Panc1 (cell line): ENCODE measurements around the gene RANBP1. TPM values are rescaled to one million over a fixed set of nuclear protein-coding genes. Genes with fewer than 3 reads are reported as not detected.

Experiments used
- ATAC-seq: fragments of 200-7000 bp; cut with Tn5 transposase; 2 replicates; pipeline ENCODE4 v1.9.1; 2020; ENCODE audit warnings: mild to moderate bottlenecking, moderate library complexity
- BruUV-seq: library from RNA; stranded (reverse); fragments of 400-500 nt; replicated peaks from 2 replicates; lab custom pipeline; 2021; lab: Mats Ljungman, UMichigan
- CTCF ChIA-PET: fragments of 300-600 bp; sonication (Branson Sonifier 250); formaldehyde crosslinking; loops from one replicate; lab custom pipeline; 2022; ENCODE audit warnings: antibody characterized with exemption; lab: Charles Lee
- POLR2A ChIA-PET: fragments of 300-600 bp; sonication (Branson Sonifier 250); formaldehyde crosslinking; loops from one replicate; lab custom pipeline; 2022; ENCODE audit warnings: antibody characterized with exemption; lab: Charles Lee
- DNase-seq: peaks from one replicate; pipeline ENCODE4 v3.0.0-alpha.2; 2010; ENCODE audit warnings: low read depth, low spot score
- H3K27ac ChIP-seq: 2 replicates; pipeline ENCODE4 v1.5.1; 2011; ENCODE audit warnings: mild to moderate bottlenecking, low read length, inconsistent platforms
- H3K27me3 ChIP-seq: fragments of 200-500 bp; sonication (Bioruptor generic); 2 replicates; pipeline ENCODE4 v1.6.0; 2014; ENCODE audit warnings: low read length, inconsistent platforms; ENCODE audit not compliant: control insufficient read depth, insufficient read depth
- H3K36me3 ChIP-seq: fragments of 200-500 bp; sonication (Bioruptor generic); 2 replicates; pipeline ENCODE4 v1.5.1; 2014; ENCODE audit warnings: inconsistent platforms, mild to moderate bottlenecking, low read length, moderate library complexity; ENCODE audit not compliant: control insufficient read depth, insufficient read depth
- H3K4me1 ChIP-seq: 2 replicates; pipeline ENCODE4 v1.5.1; 2011; ENCODE audit warnings: inconsistent platforms, mild to moderate bottlenecking, low read length, moderate library complexity; ENCODE audit not compliant: control insufficient read depth, insufficient read depth
- H3K4me3 ChIP-seq, 2 experiments: 2 replicates each; pipeline ENCODE4 v1.5.1; 2011 to 2012; ENCODE audit warnings: low read depth in 2 of 2, low read length in 2 of 2, mild to moderate bottlenecking in 2 of 2, inconsistent platforms in 1 of 2, moderate library complexity in 1 of 2
- H3K9me3 ChIP-seq: fragments of 200-500 bp; sonication (Bioruptor generic); 2 replicates; pipeline ENCODE4 v1.5.1; 2014; ENCODE audit warnings: low read depth, mild to moderate bottlenecking, inconsistent platforms, low read length, moderate library complexity; ENCODE audit not compliant: control insufficient read depth, insufficient read depth
- CTCF ChIP-seq: fragments of 450-650 bp; IDR thresholded peaks from 2 replicates; pipeline ENCODE4 v1.5.1; 2017; ENCODE audit warnings: mild to moderate bottlenecking
- POLR2AphosphoS5 ChIP-seq: IDR thresholded peaks from 2 replicates; pipeline ENCODE4 v1.6.1; 2012; ENCODE audit warnings: mild to moderate bottlenecking, low read depth, low read length, moderate library complexity
- REST ChIP-seq, 2 experiments: IDR thresholded peaks; 2 replicates each; pipeline ENCODE4 v1.6.1; 2011 to 2012; ENCODE audit warnings: low read depth in 2 of 2, control low read depth in 1 of 2, low read length in 1 of 2, mild to moderate bottlenecking in 1 of 2, moderate library complexity in 1 of 2; ENCODE audit not compliant: insufficient read depth in 1 of 2
- SIN3A ChIP-seq: IDR thresholded peaks from 2 replicates; pipeline ENCODE4 v1.6.1; 2012; ENCODE audit warnings: low read depth, mild to moderate bottlenecking, low read length, moderate library complexity, borderline replicate concordance; ENCODE audit not compliant: insufficient read depth
- TCF7L2 ChIP-seq: IDR thresholded peaks from 2 replicates; pipeline ENCODE4 v1.6.1; 2011; ENCODE audit warnings: mild to moderate bottlenecking, low read depth, low read length, inconsistent platforms
- in situ Hi-C: cut with HindIII; loops from 2 replicates; pipeline ENCODE4 v1.10.0; 2016; ENCODE audit warnings: low sequenced_read_pairs, low pct_unique_long_range_greater_than_20kb
- intact Hi-C: fragments of 100-400 bp; cut with micrococcal nuclease; formaldehyde crosslinking; loops from one replicate; pipeline ENCODE4 v1.10.0; 2022; ENCODE audit not compliant: unreplicated experiment
- total RNA-seq: library from RNA; stranded (reverse); gene quantifications from one replicate; pipeline ENCODE4 v1.2.1, GENCODE V29; 2021; ENCODE audit not compliant: unreplicated experiment

RANBP1 gene
- total RNA-seq, 1 experiment from 2014 or later: 232 TPM

- Histone ChIP-seq H3K4me1 (peaks cover 19% of the 10 kb centered on the region), H3K36me3 (peaks cover 18% of the 10 kb centered on the region), H3K4me3 (peak within 1 kb of the TSS; percentile 82 to 86), H3K27me3 (no peaks in the 10 kb centered on the region), H3K27ac (peak within 1 kb of the TSS; percentile 94), H3K9me3 (no peaks in the 10 kb centered on the region)
- ATAC-seq: peak; percentile 85
- BruUV-seq: no TSS peak
- in situ Hi-C loops (no loop called here), intact Hi-C loops (no loop called here)
- DNase-seq: peak; percentile 77
- TF ChIP-seq SIN3A (peak; percentile 83; the same call in 1 of the 2 replicates), POLR2AphosphoS5 (peak; percentile 52; the same call in 1 of the 2 replicates), CTCF (no peak), REST (IDR thresholded peaks at IDR 0.05; ENCODE audit: insufficient read depth in 1 of 2, low read depth in 2 of 2, low read length in 1 of 2) (0 out of 4 replicates have a peak, but pooled peaks of 1 of the 2 experiments have one; percentile 7)
- POLR2A ChIA-PET: interaction anchor here (0.7 kb wide), 1 partner anchor 103 kb away, joined by 6 read pairs; no protein-coding TSS in a partner anchor
- CTCF ChIA-PET: no interaction called here
These were observed 1.2 kb downstream of the RANBP1 start, which contains the start of gene TRMT2A for GRCh38 chr22:20116951-20117632. Gene TRMT2A (minus strand): TSS chr22:20117226. CDS start chr22:20116906, 320 bp downstream.

- DNase-seq: no peak
- intact Hi-C loops: no loop called here
- Histone ChIP-seq H3K9me3 (no peaks in the 10 kb centered on the region), H3K36me3 (peaks cover 22% of the 10 kb centered on the region), H3K4me1 (peaks cover 14% of the 10 kb centered on the region), H3K27ac (peak overlapping the region; percentile 94), H3K4me3 (peak overlapping the region; percentile 82 to 86), H3K27me3 (no peaks in the 10 kb centered on the region)
- ChIA-PET CTCF (no interaction called here), POLR2A (interaction anchor here (0.6 to 0.7 kb wide), 2 partner anchors 104 to 383 kb away, joined by 3 to 6 read pairs; no protein-coding TSS in a partner anchor)
- ATAC-seq: peak; percentile 49
- in situ Hi-C loops: no loop called here
- no peak; the same call in 1 of the 2 replicates for TF ChIP-seq SIN3A
- TF ChIP-seq TCF7L2: no peak
- no peak for TF ChIP-seq CTCF
- no peak for TF ChIP-seq POLR2AphosphoS5
- no peak for TF ChIP-seq REST (IDR thresholded peaks at IDR 0.05; ENCODE audit: insufficient read depth in 1 of 2, low read depth in 2 of 2, low read length in 1 of 2)
- BruUV-seq: no TSS peak
These were observed 1.9 kb downstream of the RANBP1 start for GRCh38 chr22:20117633-20118299.
